ENCODE measurements around the gene SLC15A1. TPM values are rescaled to one million over a fixed set of nuclear protein-coding genes. Genes with fewer than 3 reads are reported as not detected.

Gene SLC15A1
- total RNA-seq, 1 experiment from 2014 or later, result 2.6 TPM

- intact Hi-C loops (cut with micrococcal nuclease), result no loop called here
- ChIA-PET CTCF (no interaction called here), POLR2A (no interaction called here), RAD21 (ENCODE audit: low non-redundant PET in 1 of 2, low total read pairs in 2 of 2, uncharacterized antibody in 2 of 2, unreplicated experiment in 2 of 2) (no interaction called here)
- H3K9me3 ChIP-seq (ENCODE audit: control insufficient read depth in 1 of 2, insufficient read depth in 1 of 2, low read depth in 1 of 2, low read length in 2 of 2), result no peaks in the 10 kb centered on the region
- no peak overlapping the region for H3K4me2 ChIP-seq (ENCODE audit: low read length)
- no peak for DNase-seq (ENCODE audit: low read depth, low spot score)
- TF ChIP-seq ZNF274 (IDR thresholded peaks at IDR 0.05; ENCODE audit: low read depth, low read length) (no peak), ELF1 (IDR thresholded peaks at IDR 0.05; ENCODE audit: borderline replicate concordance, low read depth) (no peak), CEBPB (IDR thresholded peaks at IDR 0.05; ENCODE audit: low read depth) (no peak), YY1 (IDR thresholded peaks at IDR 0.05; ENCODE audit: extremely low read depth, insufficient replicate concordance, low read depth, low read length) (no peak), FOSL1 (IDR thresholded peaks at IDR 0.05; ENCODE audit: low read depth) (no peak), POLR2AphosphoS5 (IDR thresholded peaks at IDR 0.05; ENCODE audit: low read depth, low read length) (no peak), SRF (IDR thresholded peaks at IDR 0.05; ENCODE audit: low read depth) (no peak), EGR1 (IDR thresholded peaks at IDR 0.05; ENCODE audit: low read depth) (no peak), TCF7L2 (IDR thresholded peaks at IDR 0.05; ENCODE audit: borderline replicate concordance, extremely low read depth, insufficient read depth, insufficient read length) (no peak), EZH2phosphoT487 (IDR thresholded peaks at IDR 0.05; ENCODE audit: borderline replicate concordance) (no peak), SP1 (IDR thresholded peaks at IDR 0.05; ENCODE audit: low read depth) (no peak), RAD21 (IDR thresholded peaks at IDR 0.05; ENCODE audit: low read depth) (no peak)
- ATAC-seq, result peak; percentile 44; the same call in 1 of the 2 replicates
- H3K4me1 ChIP-seq (ENCODE audit: control insufficient read depth in 1 of 2, insufficient read depth in 2 of 2, low read length in 2 of 2), result peaks cover 0 to 8% of the 10 kb centered on the region in 2 experiments; a peak in 1 of 4 replicates
- H3K27me3 ChIP-seq (ENCODE audit: insufficient read depth, low read length), result no peaks in the 10 kb centered on the region
- H2AFZ ChIP-seq (ENCODE audit: low read depth, low read length, poor library complexity, severe bottlenecking), result no peak overlapping the region
- no peak overlapping the region for H3K27ac ChIP-seq (ENCODE audit: low read depth, low read length)
- H3K9ac ChIP-seq (ENCODE audit: low read length), result no peak overlapping the region
- no peaks in the 10 kb centered on the region for H4K20me1 ChIP-seq (ENCODE audit: insufficient read depth)
- H3K4me3 ChIP-seq (replicated peaks in 1 of 2; ENCODE audit: low read depth in 1 of 2, low read length in 2 of 2), result no peak overlapping the region
- BruUV-seq (replicated peaks), result no TSS peak
- no peaks in the 10 kb centered on the region for H3K9me2 ChIP-seq (ENCODE audit: insufficient read depth)
- H3K36me3 ChIP-seq (ENCODE audit: control insufficient read depth in 1 of 2, insufficient read depth in 2 of 2, low read length in 2 of 2), result no peaks in the 10 kb centered on the region
- H3K79me2 ChIP-seq (ENCODE audit: insufficient read depth, low read length), result no peaks in the 10 kb centered on the region
These were observed 45.9 kb downstream of the SLC15A1 start for GRCh38 chr13:98706446-98707110.

Measured in HCT116 (cell line).